Activated naive CD4-positive, alpha-beta T cell treated with anti-CD3 and anti-CD28 coated beads, Interleukin-2, amount 50 U/mL, for 24 hours (primary cell): ENCODE data around the gene CWC27.

ENCODE experiments used
- H3K27ac Mint-ChIP-seq: one replicate; pipeline ENCODE4 v1.8.0; 2021; ENCODE audit warnings: mild to moderate bottlenecking, mixed read lengths
- H3K27me3 Mint-ChIP-seq: one replicate; pipeline ENCODE4 v1.8.0; 2021; ENCODE audit warnings: mixed read lengths
- H3K36me3 Mint-ChIP-seq: one replicate; pipeline ENCODE4 v1.8.0; 2021; ENCODE audit warnings: mixed read lengths
- H3K4me1 Mint-ChIP-seq: one replicate; pipeline ENCODE4 v1.8.0; 2021; ENCODE audit warnings: mixed read lengths
- H3K4me3 Mint-ChIP-seq: one replicate; pipeline ENCODE4 v1.8.0; 2021; ENCODE audit warnings: mild to moderate bottlenecking, mixed read lengths
- H3K9me3 Mint-ChIP-seq: one replicate; pipeline ENCODE4 v1.8.0; 2021; ENCODE audit warnings: mixed read lengths

The CWC27 gene

DNA sequence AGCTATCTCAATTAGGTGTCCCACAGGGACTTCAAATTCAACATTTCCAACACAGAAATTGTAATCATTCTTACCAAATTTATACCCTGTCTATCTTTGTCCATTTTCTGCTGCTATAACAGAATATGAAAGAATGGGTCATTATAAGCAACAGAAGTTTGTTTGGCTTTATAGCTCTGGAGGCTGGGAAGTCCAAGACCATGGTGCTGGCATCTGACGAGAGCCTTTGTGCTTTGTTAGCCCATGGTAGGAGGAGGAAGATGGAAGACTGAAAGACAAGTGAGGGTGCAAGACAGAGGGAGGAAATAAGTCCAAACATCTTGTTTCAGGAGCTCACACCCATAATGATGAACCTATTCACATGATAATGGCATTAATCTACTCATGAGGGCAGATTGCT is 72.2 kb downstream of the CWC27 start:
- Mint-ChIP-seq H3K4me1 (no peaks in the 10 kb centered on the region), H3K27me3 (no peaks in the 10 kb centered on the region), H3K4me3 (no peak overlapping the region), H3K9me3 (peaks cover 19% of the 10 kb centered on the region), H3K36me3 (peaks cover 51% of the 10 kb centered on the region), H3K27ac (no peak overlapping the region)

DNA sequence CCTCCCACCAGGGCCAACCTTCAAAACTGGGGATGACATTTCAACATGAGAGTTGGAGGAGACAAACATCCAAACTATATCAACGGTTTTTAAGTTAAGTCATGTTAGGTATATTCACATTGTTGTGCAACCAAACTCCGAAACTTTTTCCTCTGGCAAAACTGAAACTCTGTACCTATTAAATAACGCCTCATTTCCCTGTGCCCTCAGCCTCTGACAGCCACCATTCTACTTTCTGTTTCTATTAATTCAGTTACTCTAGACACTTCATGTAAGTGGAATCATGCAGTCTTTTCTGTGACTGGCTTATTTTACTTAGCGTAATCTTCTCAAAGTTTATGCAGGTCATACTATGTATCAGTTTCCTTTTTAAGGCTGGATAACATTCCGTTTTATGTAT is 85.0 kb downstream of the CWC27 start:
- H3K27ac Mint-ChIP-seq, result no peak overlapping the region

DNA sequence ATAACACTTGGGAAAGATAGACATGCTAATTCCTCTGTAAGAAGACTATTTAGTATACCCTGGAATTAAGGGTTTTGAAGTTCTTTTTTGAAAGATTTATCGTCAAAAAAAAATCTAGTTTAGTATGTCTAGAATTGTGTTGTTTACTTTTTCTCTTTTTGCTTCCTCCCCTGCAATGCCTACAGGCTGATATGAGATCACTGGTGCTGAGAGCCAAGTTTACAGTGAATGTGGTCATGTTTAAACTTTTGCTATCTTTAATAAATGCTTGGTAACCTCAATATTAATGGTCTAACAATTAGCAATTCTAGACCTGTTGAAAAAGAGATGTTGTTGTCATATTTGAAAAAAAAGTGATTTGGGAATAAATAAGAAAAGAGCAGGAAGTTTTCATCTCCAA is 86.1 kb downstream of the CWC27 start:
- Mint-ChIP-seq H3K36me3 (peaks cover 18% of the 10 kb centered on the region), H3K27ac (no peak overlapping the region), H3K27me3 (no peaks in the 10 kb centered on the region), H3K9me3 (no peaks in the 10 kb centered on the region), H3K4me1 (no peaks in the 10 kb centered on the region), H3K4me3 (no peak overlapping the region)

More for the DNA sequence above, 85.0 kb downstream of the CWC27 start:
- Mint-ChIP-seq H3K36me3 (peaks cover 19% of the 10 kb centered on the region), H3K4me3 (no peak overlapping the region), H3K4me1 (no peaks in the 10 kb centered on the region), H3K9me3 (no peaks in the 10 kb centered on the region), H3K27me3 (no peaks in the 10 kb centered on the region)

DNA sequence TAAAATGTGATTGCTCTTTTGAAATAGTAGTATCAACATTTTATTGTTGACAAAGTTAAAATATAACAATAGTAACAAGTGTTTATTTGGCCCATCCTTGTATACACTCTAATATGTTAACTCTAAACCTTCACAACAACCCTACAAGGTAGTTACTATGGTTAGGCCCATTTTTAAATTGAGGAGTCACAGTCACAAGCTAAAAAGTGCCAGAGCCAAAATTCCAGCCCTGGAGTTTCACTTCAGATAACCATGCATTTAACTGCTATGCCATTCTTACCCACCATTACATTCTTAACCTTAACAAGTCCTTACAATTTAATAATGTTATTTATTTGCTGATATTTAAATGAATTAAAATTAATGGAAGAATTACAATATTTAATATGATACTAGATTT is 91.2 kb downstream of the CWC27 start:
- no peaks in the 10 kb centered on the region for H3K27me3 Mint-ChIP-seq
- peaks cover 7% of the 10 kb centered on the region for H3K36me3 Mint-ChIP-seq
- no peak overlapping the region for H3K27ac Mint-ChIP-seq
- H3K4me1 Mint-ChIP-seq, result no peaks in the 10 kb centered on the region
- no peak overlapping the region for H3K4me3 Mint-ChIP-seq
- no peaks in the 10 kb centered on the region for H3K9me3 Mint-ChIP-seq

DNA sequence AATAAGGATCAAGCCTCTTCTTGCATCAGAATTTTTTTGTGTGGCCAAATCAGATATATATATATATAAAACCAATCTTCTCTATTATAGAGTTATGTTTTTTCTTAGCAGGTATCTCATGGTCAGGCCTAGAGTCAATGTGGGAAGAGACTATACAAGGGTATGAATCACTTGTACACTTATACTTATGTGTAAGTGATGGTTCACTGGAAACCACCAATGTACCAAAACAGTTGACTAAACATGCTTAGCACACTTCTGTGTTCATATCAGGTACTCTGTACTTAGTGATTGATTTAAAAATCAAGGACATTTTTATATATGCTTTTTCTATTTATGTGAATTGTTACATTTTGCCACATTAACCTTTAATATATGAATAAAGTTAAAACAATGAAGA is 92.6 kb downstream of the CWC27 start:
- Mint-ChIP-seq H3K36me3 (peaks cover 7% of the 10 kb centered on the region), H3K27me3 (no peaks in the 10 kb centered on the region), H3K27ac (no peak overlapping the region), H3K4me1 (no peaks in the 10 kb centered on the region), H3K4me3 (no peak overlapping the region), H3K9me3 (no peaks in the 10 kb centered on the region)

DNA sequence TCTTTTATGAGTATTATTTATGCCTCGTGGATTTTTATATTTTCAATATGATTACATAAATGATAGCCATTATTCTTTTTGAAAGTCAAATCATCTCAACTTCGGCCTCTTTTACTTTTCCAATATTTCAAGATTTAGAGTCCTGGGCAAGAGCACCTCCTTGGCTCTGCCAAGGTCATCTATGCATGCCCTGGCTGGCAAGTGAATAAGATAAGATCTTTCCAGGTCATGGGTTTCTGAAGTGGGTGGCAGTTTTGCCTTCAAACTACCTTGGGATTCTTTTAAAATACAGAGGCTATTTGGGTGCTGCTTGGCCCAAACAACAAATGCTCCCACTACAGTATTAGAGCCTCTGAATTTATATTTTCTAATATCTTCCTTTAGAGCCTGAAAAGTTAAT is 95.4 kb downstream of the CWC27 start:
- Mint-ChIP-seq H3K9me3 (no peaks in the 10 kb centered on the region), H3K36me3 (peaks cover 3% of the 10 kb centered on the region), H3K4me1 (no peaks in the 10 kb centered on the region), H3K4me3 (no peak overlapping the region), H3K27ac (no peak overlapping the region), H3K27me3 (no peaks in the 10 kb centered on the region)

DNA sequence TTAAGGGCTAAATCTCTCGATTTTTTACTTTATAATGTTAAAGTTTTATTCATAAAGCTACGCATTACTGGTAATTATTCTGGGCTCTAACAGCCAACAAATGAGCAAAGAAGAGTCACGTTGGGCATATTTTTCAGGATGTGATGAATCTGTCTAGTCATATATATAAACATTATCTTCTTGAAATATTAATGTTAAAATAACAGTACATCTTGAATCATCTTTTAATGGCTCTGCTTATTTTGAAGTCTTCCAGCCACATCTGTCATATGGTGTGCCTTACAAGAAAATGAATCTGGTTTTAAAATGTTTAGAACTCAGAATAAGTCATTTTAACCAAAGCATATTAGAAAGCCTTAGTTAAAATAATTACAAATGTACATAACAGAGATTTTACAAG is 96.9 kb downstream of the CWC27 start:
- Mint-ChIP-seq H3K27me3 (no peaks in the 10 kb centered on the region), H3K4me3 (no peak overlapping the region), H3K27ac (no peak overlapping the region), H3K36me3 (peaks cover 3% of the 10 kb centered on the region), H3K9me3 (no peaks in the 10 kb centered on the region), H3K4me1 (no peaks in the 10 kb centered on the region)

DNA sequence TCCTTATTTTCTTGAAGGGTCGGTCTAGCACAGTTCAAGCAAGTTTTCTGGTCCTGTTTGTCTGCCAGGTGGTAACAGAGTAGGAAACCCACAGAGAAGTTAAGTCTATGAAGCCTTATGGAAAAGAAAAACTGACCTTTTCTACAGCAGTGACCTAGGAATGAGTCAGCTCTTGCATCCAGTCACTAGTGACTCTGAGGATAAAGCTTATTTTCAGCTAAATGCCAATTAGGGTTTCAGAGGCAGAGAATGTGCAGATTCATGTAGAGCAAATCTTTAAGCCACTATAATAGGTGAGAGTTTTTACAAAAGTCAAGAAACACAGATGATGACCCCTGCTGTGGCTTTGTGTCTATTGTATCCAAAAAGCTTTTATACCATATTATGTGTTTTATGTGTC is 100.7 kb downstream of the CWC27 start:
- no peaks in the 10 kb centered on the region for H3K9me3 Mint-ChIP-seq
- H3K27ac Mint-ChIP-seq, result no peak overlapping the region
- H3K4me1 Mint-ChIP-seq, result no peaks in the 10 kb centered on the region
- H3K4me3 Mint-ChIP-seq, result no peak overlapping the region
- no peaks in the 10 kb centered on the region for H3K27me3 Mint-ChIP-seq
- peaks cover 5% of the 10 kb centered on the region for H3K36me3 Mint-ChIP-seq

DNA sequence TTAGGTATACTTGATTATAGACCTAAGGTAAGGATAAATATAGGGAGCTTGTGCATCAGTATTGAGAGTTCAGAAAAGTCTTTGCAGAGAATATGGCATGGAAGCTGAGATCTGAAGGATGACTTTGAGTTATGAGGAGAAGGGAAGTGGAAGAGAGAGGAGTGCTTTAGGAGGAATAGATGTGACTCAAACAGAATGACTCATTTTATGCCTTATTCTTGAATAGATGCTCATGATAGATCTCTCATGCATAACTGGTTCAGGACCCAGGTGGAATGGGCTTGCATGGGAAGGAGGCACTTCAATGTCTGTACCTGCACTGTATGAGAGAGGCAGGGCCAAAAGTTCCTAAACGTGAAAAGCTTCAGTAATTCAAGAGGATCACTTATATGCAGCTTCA is 103.3 kb downstream of the CWC27 start:
- Mint-ChIP-seq H3K36me3 (peaks cover 4% of the 10 kb centered on the region), H3K9me3 (no peaks in the 10 kb centered on the region), H3K27me3 (no peaks in the 10 kb centered on the region), H3K4me3 (no peak overlapping the region), H3K27ac (no peak overlapping the region), H3K4me1 (no peaks in the 10 kb centered on the region)

DNA sequence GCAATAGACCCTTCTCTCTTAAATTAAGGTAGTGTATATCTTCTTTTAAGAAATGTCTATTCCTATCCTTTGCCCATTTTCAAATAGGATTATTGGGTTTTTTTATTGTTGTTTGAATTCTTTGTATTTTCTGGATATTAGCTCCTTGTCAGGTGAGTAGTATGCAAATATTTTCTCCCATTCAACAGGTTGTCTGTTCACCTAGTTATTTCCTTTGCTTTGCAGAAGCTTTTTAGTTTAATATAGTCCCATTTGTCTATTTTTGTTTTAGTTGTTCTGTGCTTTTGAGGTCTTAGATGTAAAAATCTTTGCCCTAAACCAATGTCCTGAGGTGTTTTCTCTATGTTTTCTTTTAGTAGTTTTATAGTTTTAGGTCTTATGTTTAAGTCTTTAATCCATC is 104.7 kb downstream of the CWC27 start:
- Mint-ChIP-seq H3K27me3 (no peaks in the 10 kb centered on the region), H3K36me3 (peaks cover 8% of the 10 kb centered on the region), H3K4me1 (no peaks in the 10 kb centered on the region), H3K4me3 (no peak overlapping the region), H3K27ac (no peak overlapping the region), H3K9me3 (no peaks in the 10 kb centered on the region)

DNA sequence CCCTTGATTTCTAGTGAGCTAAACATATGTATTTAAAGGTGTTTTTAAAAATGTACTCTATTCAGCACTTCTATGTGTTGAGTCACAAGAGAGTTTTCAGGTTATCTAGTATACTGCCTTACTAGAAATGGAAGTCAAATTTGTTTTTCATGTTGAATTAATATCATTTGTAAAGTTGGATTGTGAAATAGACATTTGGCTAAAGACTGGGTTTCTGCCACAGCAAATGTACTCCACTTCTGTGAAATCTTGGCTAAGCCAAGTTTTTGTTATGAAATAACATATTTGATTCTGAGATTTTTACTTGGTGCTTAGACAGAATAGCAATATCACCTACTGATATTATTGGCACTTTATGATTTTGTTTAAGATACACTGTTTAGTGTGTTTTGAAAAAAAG is 106.0 kb downstream of the CWC27 start:
- Mint-ChIP-seq H3K4me1 (no peaks in the 10 kb centered on the region), H3K9me3 (no peaks in the 10 kb centered on the region), H3K27ac (no peak overlapping the region), H3K36me3 (peaks cover 8% of the 10 kb centered on the region), H3K4me3 (no peak overlapping the region), H3K27me3 (no peaks in the 10 kb centered on the region)

DNA sequence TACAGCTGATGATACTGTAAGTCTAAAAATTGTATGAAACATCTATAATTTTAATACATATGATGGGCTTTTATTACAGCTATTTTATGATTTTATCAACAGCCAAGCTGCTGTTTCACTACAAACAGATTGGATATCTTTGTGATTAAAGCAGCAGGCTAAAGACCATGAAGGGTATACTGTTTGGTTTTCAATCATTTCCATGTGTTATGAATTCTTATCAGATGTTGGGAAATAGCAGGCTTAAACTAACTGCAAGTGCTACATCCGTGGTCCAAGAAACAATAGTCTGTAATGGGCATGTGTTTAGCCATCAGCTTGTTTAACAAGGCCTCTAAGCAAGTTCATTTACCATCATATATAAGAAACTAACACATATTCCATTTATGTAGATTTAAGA is 107.5 kb downstream of the CWC27 start:
- H3K27ac Mint-ChIP-seq, result no peak overlapping the region

DNA sequence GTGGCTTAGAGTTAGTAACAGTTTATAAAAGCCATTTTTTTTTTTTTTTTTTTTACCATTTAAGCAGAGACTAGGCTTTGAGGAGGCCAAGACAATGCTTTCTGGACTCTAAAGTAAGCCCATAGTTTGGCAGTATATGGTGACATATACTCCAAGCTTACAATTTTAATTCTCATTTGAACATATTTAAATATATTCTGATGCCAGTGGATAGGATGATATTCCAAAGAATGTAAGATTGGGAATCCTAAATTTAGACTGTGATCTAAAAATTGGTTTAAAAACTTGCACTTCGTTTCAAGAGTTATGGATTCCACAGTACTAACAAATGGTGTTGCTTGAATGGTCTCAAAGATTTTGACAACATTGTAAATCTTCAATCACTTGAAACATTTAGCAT is 112.1 kb downstream of the CWC27 start:
- H3K4me1 Mint-ChIP-seq, result no peaks in the 10 kb centered on the region
- H3K27me3 Mint-ChIP-seq, result no peaks in the 10 kb centered on the region
- peaks cover 18% of the 10 kb centered on the region for H3K36me3 Mint-ChIP-seq
- H3K9me3 Mint-ChIP-seq, result no peaks in the 10 kb centered on the region
- no peak overlapping the region for H3K4me3 Mint-ChIP-seq
- no peak overlapping the region for H3K27ac Mint-ChIP-seq

More for the DNA sequence above, 107.5 kb downstream of the CWC27 start:
- Mint-ChIP-seq H3K36me3 (peaks cover 9% of the 10 kb centered on the region), H3K4me3 (no peak overlapping the region), H3K4me1 (no peaks in the 10 kb centered on the region), H3K27me3 (no peaks in the 10 kb centered on the region), H3K9me3 (no peaks in the 10 kb centered on the region)

DNA sequence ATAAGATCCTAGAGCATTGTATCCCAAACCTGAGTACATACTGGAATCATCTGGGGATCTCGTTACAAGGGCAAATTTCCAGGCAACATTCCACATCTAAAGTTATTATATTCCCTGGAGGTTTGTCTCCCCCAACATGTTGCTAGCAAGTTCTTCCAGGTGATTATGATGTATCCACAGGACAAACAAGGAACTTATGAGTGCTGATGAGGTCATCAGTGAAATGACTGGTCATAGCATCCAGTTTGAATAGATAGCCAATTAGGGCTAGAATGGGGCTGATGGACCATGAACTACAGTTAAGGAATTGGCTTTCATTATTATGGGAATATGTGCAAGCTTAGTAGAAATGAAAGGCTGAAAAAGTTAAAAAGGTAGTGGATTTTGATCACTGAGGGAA is 115.2 kb downstream of the CWC27 start:
- H3K4me3 Mint-ChIP-seq, result no peak overlapping the region
- H3K9me3 Mint-ChIP-seq, result no peaks in the 10 kb centered on the region
- no peak overlapping the region for H3K27ac Mint-ChIP-seq
- H3K4me1 Mint-ChIP-seq, result no peaks in the 10 kb centered on the region
- H3K27me3 Mint-ChIP-seq, result no peaks in the 10 kb centered on the region
- peaks cover 12% of the 10 kb centered on the region for H3K36me3 Mint-ChIP-seq

DNA sequence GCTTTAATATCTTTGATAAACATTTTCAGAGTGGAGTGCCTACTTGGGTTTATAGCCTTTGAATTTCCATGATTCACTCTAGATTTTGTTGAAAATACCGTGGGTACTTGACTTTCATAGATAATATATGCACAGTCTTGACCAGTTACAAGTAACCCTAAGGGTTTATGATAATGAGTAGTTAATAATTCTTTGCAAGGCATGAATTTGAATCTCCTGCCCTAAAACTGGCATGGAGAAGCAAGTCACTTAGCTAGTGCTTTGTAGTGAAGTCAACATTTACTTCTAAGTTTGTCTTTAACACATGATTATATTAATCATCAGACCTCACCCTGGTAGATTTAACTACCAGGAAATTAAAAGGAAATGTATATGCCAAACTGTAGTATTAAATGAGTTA is 115.8 kb downstream of the CWC27 start:
- Mint-ChIP-seq H3K27me3 (no peaks in the 10 kb centered on the region), H3K9me3 (no peaks in the 10 kb centered on the region)

DNA sequence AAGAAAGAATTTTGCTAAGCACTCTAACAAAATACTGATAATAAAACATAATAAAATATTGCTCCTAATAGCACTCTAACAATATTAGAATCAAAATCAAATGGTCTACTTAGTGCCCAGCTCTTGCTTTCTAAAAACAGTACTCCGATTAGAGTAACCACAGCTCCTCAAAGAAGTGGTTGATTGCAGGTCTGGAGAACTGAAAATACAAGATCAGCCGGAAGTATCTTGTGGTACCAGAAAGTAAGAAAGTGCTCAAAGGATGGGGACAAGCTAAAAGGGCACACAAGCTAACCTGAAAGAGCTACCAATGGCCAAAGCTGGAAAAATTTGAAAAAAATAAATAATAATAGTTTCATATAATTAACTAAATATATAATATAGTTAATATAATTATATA is 119.2 kb downstream of the CWC27 start:
- Mint-ChIP-seq H3K27me3 (no peaks in the 10 kb centered on the region), H3K9me3 (no peaks in the 10 kb centered on the region), H3K4me3 (no peak overlapping the region), H3K27ac (no peak overlapping the region), H3K36me3 (peaks cover 8% of the 10 kb centered on the region), H3K4me1 (no peaks in the 10 kb centered on the region)

More for the DNA sequence above, 115.8 kb downstream of the CWC27 start:
- no peak overlapping the region for H3K4me3 Mint-ChIP-seq
- no peak overlapping the region for H3K27ac Mint-ChIP-seq
- peaks cover 12% of the 10 kb centered on the region for H3K36me3 Mint-ChIP-seq
- H3K4me1 Mint-ChIP-seq, result no peaks in the 10 kb centered on the region

DNA sequence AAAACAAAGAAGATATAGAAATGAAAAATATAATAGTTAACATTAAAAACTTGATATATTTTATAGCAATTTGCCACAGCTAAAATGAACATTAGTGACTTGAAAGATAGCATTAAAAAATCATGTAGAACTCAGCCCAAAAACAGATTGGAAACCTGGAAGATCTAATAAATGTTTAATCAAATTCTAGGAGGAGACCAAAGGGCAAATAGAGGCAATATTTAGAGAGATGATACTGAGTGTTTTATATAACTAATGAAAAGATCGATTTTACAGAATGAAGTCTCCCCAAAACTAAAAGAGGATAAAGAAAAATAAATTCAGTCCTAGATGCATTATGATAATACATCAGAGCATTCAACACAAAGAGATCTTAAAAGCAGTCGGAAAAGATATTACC is 127.0 kb downstream of the CWC27 start:
- Mint-ChIP-seq H3K27ac (no peak overlapping the region), H3K9me3 (peaks cover 25% of the 10 kb centered on the region), H3K4me1 (no peaks in the 10 kb centered on the region), H3K27me3 (no peaks in the 10 kb centered on the region), H3K36me3 (peaks cover 41% of the 10 kb centered on the region), H3K4me3 (no peak overlapping the region)
